Nephron progenitor cell (in vitro differentiated cells): ENCODE results near the gene LENEP.

ENCODE experiments used
- DNase-seq: peaks from one replicate; pipeline ENCODE4 v3.0.0; 2021
- H3K27ac Mint-ChIP-seq: 2 replicates; pipeline ENCODE4 v1.8.0; 2021; ENCODE audit warnings: mild to moderate bottlenecking, moderate library complexity, mixed read lengths
- H3K27me3 Mint-ChIP-seq: 2 replicates; pipeline ENCODE4 v1.8.0; 2021; ENCODE audit warnings: mild to moderate bottlenecking, low read depth, mixed read lengths; ENCODE audit not compliant: poor library complexity
- H3K36me3 Mint-ChIP-seq: 2 replicates; pipeline ENCODE4 v1.8.0; 2021; ENCODE audit warnings: low read depth, mixed read lengths
- H3K4me1 Mint-ChIP-seq: 2 replicates; pipeline ENCODE4 v1.8.0; 2021; ENCODE audit warnings: mixed read lengths
- H3K4me3 Mint-ChIP-seq: 2 replicates; pipeline ENCODE4 v1.8.0; 2021; ENCODE audit warnings: mild to moderate bottlenecking, moderate library complexity, mixed read lengths
- H3K9me3 Mint-ChIP-seq: 2 replicates; pipeline ENCODE4 v1.8.0; 2021; ENCODE audit warnings: mild to moderate bottlenecking, moderate library complexity, mixed read lengths
- TF ChIP-seq, protein P1 (sequence below): fragments of 200-600 bp; sonication (generic); IDR thresholded peaks from 2 replicates; pipeline ENCODE4 v1.5.0; 2021; ENCODE audit warnings: antibody characterized with exemption

LENEP gene, protein sequence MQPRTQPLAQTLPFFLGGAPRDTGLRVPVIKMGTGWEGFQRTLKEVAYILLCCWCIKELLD

DNA sequence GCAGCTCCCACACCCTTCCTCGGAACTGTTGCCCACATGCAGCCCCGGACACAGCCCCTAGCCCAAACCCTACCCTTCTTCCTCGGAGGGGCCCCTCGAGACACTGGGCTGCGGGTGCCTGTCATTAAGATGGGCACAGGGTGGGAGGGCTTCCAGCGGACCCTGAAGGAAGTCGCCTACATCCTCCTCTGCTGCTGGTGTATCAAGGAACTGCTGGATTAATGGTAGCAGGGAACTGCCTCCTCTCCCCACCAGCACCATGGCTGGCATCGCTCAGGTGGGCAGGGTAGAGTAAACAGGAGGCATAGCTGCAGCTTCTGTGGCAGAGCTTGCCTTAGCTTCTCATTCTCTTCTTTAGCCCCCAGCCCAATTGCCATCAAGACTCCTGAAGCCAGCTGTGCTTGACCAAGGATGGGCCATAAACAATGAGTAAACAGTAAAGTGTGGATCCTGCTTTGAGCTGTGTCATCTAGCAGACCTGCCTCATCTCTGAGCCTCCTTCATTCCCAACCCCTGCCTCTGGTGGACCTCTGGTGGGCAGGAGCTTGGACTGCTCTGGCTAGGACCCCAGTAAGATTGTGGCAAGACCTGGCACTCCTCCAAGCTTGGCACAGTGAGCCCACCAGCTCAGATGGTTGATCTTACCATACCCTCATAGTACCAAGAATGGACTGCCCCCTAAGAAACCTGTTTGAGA lies at the start of gene LENEP:
Gene LENEP (plus strand): TSS at position 15 of the 697 bp plus-strand sequence. CDS start 22 bp downstream, at position 37.
- TF ChIP-seq, protein P1, sequence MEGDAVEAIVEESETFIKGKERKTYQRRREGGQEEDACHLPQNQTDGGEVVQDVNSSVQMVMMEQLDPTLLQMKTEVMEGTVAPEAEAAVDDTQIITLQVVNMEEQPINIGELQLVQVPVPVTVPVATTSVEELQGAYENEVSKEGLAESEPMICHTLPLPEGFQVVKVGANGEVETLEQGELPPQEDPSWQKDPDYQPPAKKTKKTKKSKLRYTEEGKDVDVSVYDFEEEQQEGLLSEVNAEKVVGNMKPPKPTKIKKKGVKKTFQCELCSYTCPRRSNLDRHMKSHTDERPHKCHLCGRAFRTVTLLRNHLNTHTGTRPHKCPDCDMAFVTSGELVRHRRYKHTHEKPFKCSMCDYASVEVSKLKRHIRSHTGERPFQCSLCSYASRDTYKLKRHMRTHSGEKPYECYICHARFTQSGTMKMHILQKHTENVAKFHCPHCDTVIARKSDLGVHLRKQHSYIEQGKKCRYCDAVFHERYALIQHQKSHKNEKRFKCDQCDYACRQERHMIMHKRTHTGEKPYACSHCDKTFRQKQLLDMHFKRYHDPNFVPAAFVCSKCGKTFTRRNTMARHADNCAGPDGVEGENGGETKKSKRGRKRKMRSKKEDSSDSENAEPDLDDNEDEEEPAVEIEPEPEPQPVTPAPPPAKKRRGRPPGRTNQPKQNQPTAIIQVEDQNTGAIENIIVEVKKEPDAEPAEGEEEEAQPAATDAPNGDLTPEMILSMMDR: no peak
- DNase-seq: no peak
- Mint-ChIP-seq H3K27ac (peak within 1 kb of the TSS; percentile 86), H3K4me1 (peaks cover 40% of the 10 kb centered on the region), H3K9me3 (no peaks in the 10 kb centered on the region), H3K27me3 (peaks cover 4% of the 10 kb centered on the region), H3K4me3 (no peak within 1 kb of the TSS), H3K36me3 (peaks cover 13% of the 10 kb centered on the region)

DNA sequence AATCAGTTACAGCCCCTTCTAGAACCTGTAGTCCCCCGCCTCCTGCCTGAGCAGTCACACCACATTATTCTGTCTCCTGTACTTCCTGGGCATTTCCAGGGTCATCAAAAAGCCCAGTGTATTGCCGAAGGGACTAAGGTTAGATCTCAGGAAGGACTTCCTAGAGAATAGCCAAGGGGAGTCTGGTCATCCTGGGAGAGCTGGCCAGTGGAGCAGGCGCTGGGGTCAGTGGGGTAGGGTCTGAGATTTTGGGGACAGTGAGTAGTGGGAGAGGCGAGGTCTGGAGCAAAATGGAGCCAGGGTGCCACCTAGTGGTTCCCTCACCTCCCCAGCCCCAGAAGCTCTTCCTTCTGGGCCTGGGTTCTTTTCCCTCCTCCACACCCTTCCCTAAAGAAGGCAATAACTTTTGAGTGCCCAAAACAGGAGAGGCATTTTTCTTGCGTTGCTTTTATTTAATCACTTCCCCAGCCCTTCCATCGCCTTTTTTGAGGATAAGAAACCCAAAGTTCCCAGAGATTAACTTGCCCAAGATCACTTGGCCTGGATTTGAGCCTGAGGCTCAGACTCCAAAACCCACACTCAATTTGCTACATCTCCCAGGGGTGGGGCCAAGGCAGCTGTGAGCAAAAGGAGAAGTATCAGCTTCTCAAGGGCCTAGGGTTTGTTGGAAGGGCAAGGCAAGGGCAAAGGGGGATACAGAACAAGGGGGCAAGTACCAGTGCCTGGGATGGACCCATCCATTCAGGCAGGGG lies 49.6 kb upstream of the LENEP start:
- Mint-ChIP-seq H3K27ac (peak overlapping the region; percentile 59), H3K36me3 (peaks cover 8% of the 10 kb centered on the region), H3K4me3 (no peak overlapping the region), H3K9me3 (no peaks in the 10 kb centered on the region), H3K27me3 (no peaks in the 10 kb centered on the region), H3K4me1 (peaks cover 44% of the 10 kb centered on the region)
- TF ChIP-seq, protein P1: peak; percentile 75
- peak; percentile 64 for DNase-seq

DNA sequence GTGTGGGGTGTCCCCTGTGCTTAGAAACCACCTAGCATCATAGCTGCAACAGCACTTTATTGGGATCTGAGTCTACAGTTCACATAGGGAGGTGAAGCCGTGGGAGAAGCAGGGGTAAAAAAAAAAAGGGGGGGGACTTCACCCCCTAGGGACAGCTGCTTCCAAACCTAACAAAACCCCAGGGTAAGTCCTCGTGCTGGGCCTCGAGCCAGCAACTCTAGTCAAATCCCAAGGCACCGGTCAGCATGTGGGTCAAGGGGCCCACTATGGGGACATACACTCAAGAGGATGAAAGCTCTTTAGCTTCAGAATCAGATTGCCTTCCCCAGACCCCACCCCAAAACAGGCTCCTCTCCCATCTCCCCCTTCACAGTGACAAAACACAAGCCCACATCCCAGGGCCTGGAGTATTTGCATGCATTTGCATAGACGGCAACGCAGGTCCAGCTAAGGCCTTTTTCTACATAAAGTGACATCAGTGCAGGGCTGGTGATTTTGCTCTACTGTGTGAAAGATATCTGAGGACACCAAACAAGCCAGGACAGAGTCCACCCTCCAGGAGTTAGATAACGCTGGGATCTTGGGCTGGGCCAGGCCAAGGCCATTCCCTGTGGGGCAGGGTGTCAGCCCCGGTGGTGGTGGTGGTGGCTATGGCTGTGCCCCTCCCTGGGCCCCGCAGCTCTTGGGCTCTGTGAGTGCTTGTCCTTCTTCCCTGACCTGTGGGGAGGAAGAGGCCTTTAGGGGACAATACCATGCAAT lies 48.8 kb upstream of the LENEP start:
- Mint-ChIP-seq H3K27ac (no peak overlapping the region), H3K4me1 (peaks cover 38% of the 10 kb centered on the region), H3K4me3 (no peak overlapping the region), H3K27me3 (no peaks in the 10 kb centered on the region), H3K36me3 (peaks cover 9% of the 10 kb centered on the region), H3K9me3 (no peaks in the 10 kb centered on the region)
- no peak for DNase-seq
- TF ChIP-seq, protein P1: no peak

DNA sequence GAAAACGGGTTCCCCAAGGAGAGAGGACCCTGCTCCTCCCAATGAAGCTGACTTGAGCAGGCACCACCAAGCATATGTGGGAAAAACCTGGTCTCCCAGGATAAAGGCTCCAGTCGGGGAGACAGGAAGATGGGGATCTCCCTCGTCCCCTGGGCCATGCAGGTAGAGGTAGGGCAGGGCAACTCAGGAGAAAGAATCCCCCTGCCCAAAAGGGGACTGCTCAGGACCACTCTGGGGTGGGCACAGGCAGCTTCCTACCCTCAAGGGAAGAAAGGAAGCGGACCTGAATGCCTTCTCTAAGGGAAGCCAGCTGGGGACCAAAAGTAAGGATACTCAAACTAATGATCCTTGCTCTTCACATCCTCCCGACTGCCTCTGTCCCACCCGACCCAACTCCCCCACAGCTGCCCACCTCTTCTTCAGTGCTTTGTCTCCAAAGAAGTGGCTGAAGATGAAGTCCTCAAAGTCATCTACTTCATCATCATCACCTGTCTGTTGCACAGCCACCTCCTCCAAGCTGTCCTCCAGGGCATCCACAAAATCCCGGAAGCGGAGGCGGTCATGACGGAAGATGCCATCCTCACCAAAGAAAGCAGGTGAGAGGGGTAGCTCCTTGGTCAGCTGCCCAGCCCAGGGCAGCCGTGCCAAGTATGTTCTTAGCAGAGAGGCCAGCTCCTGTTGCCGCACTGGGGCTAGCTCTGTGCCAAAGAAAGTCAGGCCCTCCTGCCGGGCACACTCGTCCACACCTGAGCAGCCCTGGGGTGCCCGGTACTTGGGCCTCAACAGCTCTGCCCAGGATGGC lies 48.0 kb upstream of the LENEP start:
- TF ChIP-seq, protein P1: no peak
- H3K9me3 Mint-ChIP-seq: no peaks in the 10 kb centered on the region
- H3K4me1 Mint-ChIP-seq: peaks cover 34% of the 10 kb centered on the region
- H3K27ac Mint-ChIP-seq: peak overlapping the region; percentile 25
- no peak overlapping the region for H3K4me3 Mint-ChIP-seq
- H3K27me3 Mint-ChIP-seq: no peaks in the 10 kb centered on the region
- no peak for DNase-seq
- peaks cover 9% of the 10 kb centered on the region for H3K36me3 Mint-ChIP-seq
